Endothelial cell of umbilical vein (primary cell): ENCODE results near the gene PKP4. TPM values are rescaled to one million over a fixed set of nuclear protein-coding genes. Genes with fewer than 3 reads are reported as not detected.

Experiments
- BruUV-seq: library from RNA; stranded (reverse); fragments of 400-500 nt; replicated peaks from 2 replicates; lab custom pipeline; 2021; lab: Mats Ljungman, UMichigan
- CTCF ChIA-PET: fragments of 300-600, 350-600 bp; sonication (Branson Sonifier 250); formaldehyde crosslinking; loops from one replicate; lab custom pipeline; 2021; ENCODE audit warnings: antibody characterized with exemption, inconsistent platforms; lab: Charles Lee
- POLR2A ChIA-PET: fragments of 300-600, 350-600 bp; sonication (Branson Sonifier 250); formaldehyde crosslinking; loops from one replicate; lab custom pipeline; 2021; ENCODE audit warnings: antibody characterized with exemption, inconsistent platforms; lab: Charles Lee
- DNase-seq: peaks from one replicate; pipeline ENCODE4 v3.0.0-alpha.2; 2011; ENCODE audit warnings: low read depth, low spot score
- FAIRE-seq: peaks from 2 replicates; lab custom pipeline; 2011; peaks lifted over from hg19 to GRCh38; lab: Jason Lieb, UNC
- H2AFZ ChIP-seq: 2 replicates; pipeline ENCODE4 v1.6.0; 2012; ENCODE audit warnings: low read depth, low read length, control low read depth, inconsistent platforms
- H3K27ac ChIP-seq: 2 replicates; pipeline ENCODE4 v1.5.1; 2011; ENCODE audit warnings: low read depth, mild to moderate bottlenecking, control low read depth, low read length, moderate library complexity; ENCODE audit not compliant: insufficient read depth
- H3K27me3 ChIP-seq, 2 experiments: 2 replicates each; pipeline versions ENCODE4 v1.6.0 to v1.6.1; 2011; ENCODE audit warnings: low read length in 2 of 2, mixed read lengths in 1 of 2; ENCODE audit not compliant: control insufficient read depth in 2 of 2, insufficient read depth in 2 of 2
- H3K36me3 ChIP-seq, 2 experiments: 2 replicates in 1 of 2; 3 replicates in 1 of 2; pipeline ENCODE4 v1.5.1; 2011; ENCODE audit warnings: low read length in 2 of 2, mild to moderate bottlenecking in 1 of 2, moderate library complexity in 1 of 2; ENCODE audit not compliant: control insufficient read depth in 2 of 2, insufficient read depth in 2 of 2; ENCODE audit errors: extremely low read depth in 1 of 2
- H3K4me1 ChIP-seq: 3 replicates; pipeline ENCODE4 v1.5.1; 2011; ENCODE audit warnings: mild to moderate bottlenecking, low read length; ENCODE audit not compliant: control insufficient read depth, insufficient read depth; ENCODE audit errors: extremely low read depth
- H3K4me2 ChIP-seq: 2 replicates; pipeline ENCODE4 v1.6.1; 2011; ENCODE audit warnings: low read length, control low read depth, mixed read lengths; ENCODE audit not compliant: insufficient read depth
- H3K4me3 ChIP-seq, 3 experiments: fragments of 200-600 bp in 1 of 3; sonication (generic), shearing (Covaris generic) in 1 of 3; replicated peaks in 1 of 3; 2 replicates each; pipeline ENCODE4 v1.5.1; 2011 to 2016; ENCODE audit warnings: control low read depth in 3 of 3, low read length in 3 of 3, mild to moderate bottlenecking in 2 of 3, inconsistent platforms in 1 of 3, low read depth in 1 of 3, moderate library complexity in 1 of 3; ENCODE audit not compliant: insufficient read depth in 1 of 3
- H3K79me2 ChIP-seq: 2 replicates; pipeline ENCODE4 v1.6.0; 2012; ENCODE audit warnings: low read length, inconsistent platforms; ENCODE audit not compliant: control insufficient read depth, insufficient read depth
- H3K9ac ChIP-seq: replicated peaks from 2 replicates; pipeline ENCODE3; 2011; ENCODE audit warnings: low read length, control low read depth; ENCODE audit not compliant: insufficient read depth; ENCODE audit errors: extremely low read depth
- H3K9me1 ChIP-seq: replicated peaks from 3 replicates; pipeline ENCODE4 v1.6.0; 2011; ENCODE audit warnings: mild to moderate bottlenecking, low read length; ENCODE audit not compliant: control insufficient read depth, insufficient read depth; ENCODE audit errors: extremely low read depth
- H3K9me3 ChIP-seq: replicated peaks from 2 replicates; pipeline ENCODE4 v1.5.1; 2012; ENCODE audit warnings: low read length, inconsistent platforms; ENCODE audit not compliant: control insufficient read depth, insufficient read depth
- H4K20me1 ChIP-seq: replicated peaks from 2 replicates; pipeline ENCODE3; 2011; ENCODE audit warnings: mild to moderate bottlenecking, low read length; ENCODE audit not compliant: control insufficient read depth, insufficient read depth; ENCODE audit errors: extremely low read depth
- EZH2 ChIP-seq: IDR thresholded peaks from 2 replicates; pipeline ENCODE4 v1.6.1; 2012; ENCODE audit warnings: borderline replicate concordance, low read depth, mild to moderate bottlenecking, moderate library complexity, low read length, inconsistent platforms; ENCODE audit not compliant: severe bottlenecking
- FOS ChIP-seq: IDR thresholded peaks from 2 replicates; pipeline ENCODE4 v1.6.1; 2011; ENCODE audit warnings: mild to moderate bottlenecking, low read length, moderate library complexity, borderline replicate concordance; ENCODE audit not compliant: insufficient read depth
- GATA2 ChIP-seq: IDR thresholded peaks from 2 replicates; pipeline ENCODE4 v1.7.0; 2011; ENCODE audit warnings: low read depth, mild to moderate bottlenecking, moderate library complexity, mixed read lengths, low read length; ENCODE audit not compliant: insufficient read length, insufficient read depth
- JUN ChIP-seq: IDR thresholded peaks from 2 replicates; pipeline ENCODE4 v1.6.1; 2011; ENCODE audit warnings: borderline replicate concordance, low read depth; ENCODE audit not compliant: insufficient read length, insufficient read depth
- MYC ChIP-seq: IDR thresholded peaks from one replicate; pipeline ENCODE4 v1.6.1; 2011; ENCODE audit warnings: mild to moderate bottlenecking, low read depth, low read length
- POLR2A ChIP-seq: IDR thresholded peaks from 2 replicates; pipeline ENCODE4 v1.6.1; 2012; ENCODE audit warnings: low read depth, mild to moderate bottlenecking, control low read depth, low read length
- POLR2AphosphoS5 ChIP-seq: IDR thresholded peaks from 2 replicates; pipeline ENCODE4 v1.6.1; 2012; ENCODE audit warnings: low read depth, mild to moderate bottlenecking, control low read depth, low read length, moderate library complexity; ENCODE audit not compliant: insufficient read depth
- dilution Hi-C: fragments of 300-500 bp; cut with MboI; formaldehyde crosslinking; loops from one replicate; pipeline ENCODE4 v1.15.0; 2019; ENCODE audit warnings: low sequenced_read_pairs; ENCODE audit not compliant: extremely low pct_ligation_motif_present
- intact Hi-C: fragments of 100-400 bp; cut with micrococcal nuclease; formaldehyde crosslinking; loops from one replicate; pipeline ENCODE4 v1.10.0; 2022
- polyA plus RNA-seq, 4 experiments: library from polyadenylated mRNA; depleted of rRNA in 3 of 4; stranded (reverse) in 3 of 4; unstranded in 1 of 4; fragments of >200 nt; gene quantifications; 2 replicates each; pipeline versions ENCODE4 v1.2.1 to v1.2.3, GENCODE V29; 2011 to 2012; ENCODE audit warnings: missing spikeins in 1 of 4
- total RNA-seq: library from RNA; stranded (reverse); gene quantifications from 2 replicates; pipeline ENCODE4 v1.2.3, GENCODE V29; 2021
- TF ChIP-seq, protein P1 (sequence below): IDR thresholded peaks from 2 replicates; pipeline ENCODE4 v1.6.1; 2011; ENCODE audit not compliant: insufficient read depth, insufficient read length
- TF ChIP-seq, protein P2 (sequence below), 2 donors: IDR thresholded peaks; 1 replicate in 1 of 2; 2 replicates in 1 of 2; pipeline ENCODE4 v1.5.1; 2011; ENCODE audit warnings: low read length in 2 of 2, mild to moderate bottlenecking in 2 of 2, moderate library complexity in 2 of 2, control low read depth in 1 of 2, inconsistent platforms in 1 of 2, low read depth in 1 of 2; ENCODE audit not compliant: insufficient read depth in 1 of 2; ENCODE audit errors: extremely low read depth in 1 of 2

The PKP4 gene
- total and polyA plus RNA-seq, 2 donors (not counting 3 experiments of a cell fraction or from before 2014, with no cell fraction given), result 35.4 to 68.5 TPM

- Histone ChIP-seq H3K27me3 (no peaks in the 10 kb centered on the region), H3K4me3 (peak overlapping the region in 1 of 3 experiments; percentile 30), H3K4me1 (peaks cover 34% of the 10 kb centered on the region), H3K9me1 (no peaks in the 10 kb centered on the region), H3K27ac (peak overlapping the region; percentile 82), H3K9ac (peak overlapping the region; percentile 39), H3K9me3 (no peaks in the 10 kb centered on the region), H3K4me2 (peak overlapping the region; percentile 81), H4K20me1 (no peaks in the 10 kb centered on the region), H3K79me2 (no peaks in the 10 kb centered on the region), H2AFZ (peak overlapping the region; percentile 40), H3K36me3 (peaks cover 3 to 15% of the 10 kb centered on the region in 2 experiments)
- TF ChIP-seq, protein P1, sequence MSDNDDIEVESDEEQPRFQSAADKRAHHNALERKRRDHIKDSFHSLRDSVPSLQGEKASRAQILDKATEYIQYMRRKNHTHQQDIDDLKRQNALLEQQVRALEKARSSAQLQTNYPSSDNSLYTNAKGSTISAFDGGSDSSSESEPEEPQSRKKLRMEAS, result no peak
- TF ChIP-seq GATA2 (no peak), JUN (no peak), POLR2A (no peak), POLR2AphosphoS5 (no peak), FOS (no peak), MYC (no peak), EZH2 (no peak)
- TF ChIP-seq, protein P2, sequence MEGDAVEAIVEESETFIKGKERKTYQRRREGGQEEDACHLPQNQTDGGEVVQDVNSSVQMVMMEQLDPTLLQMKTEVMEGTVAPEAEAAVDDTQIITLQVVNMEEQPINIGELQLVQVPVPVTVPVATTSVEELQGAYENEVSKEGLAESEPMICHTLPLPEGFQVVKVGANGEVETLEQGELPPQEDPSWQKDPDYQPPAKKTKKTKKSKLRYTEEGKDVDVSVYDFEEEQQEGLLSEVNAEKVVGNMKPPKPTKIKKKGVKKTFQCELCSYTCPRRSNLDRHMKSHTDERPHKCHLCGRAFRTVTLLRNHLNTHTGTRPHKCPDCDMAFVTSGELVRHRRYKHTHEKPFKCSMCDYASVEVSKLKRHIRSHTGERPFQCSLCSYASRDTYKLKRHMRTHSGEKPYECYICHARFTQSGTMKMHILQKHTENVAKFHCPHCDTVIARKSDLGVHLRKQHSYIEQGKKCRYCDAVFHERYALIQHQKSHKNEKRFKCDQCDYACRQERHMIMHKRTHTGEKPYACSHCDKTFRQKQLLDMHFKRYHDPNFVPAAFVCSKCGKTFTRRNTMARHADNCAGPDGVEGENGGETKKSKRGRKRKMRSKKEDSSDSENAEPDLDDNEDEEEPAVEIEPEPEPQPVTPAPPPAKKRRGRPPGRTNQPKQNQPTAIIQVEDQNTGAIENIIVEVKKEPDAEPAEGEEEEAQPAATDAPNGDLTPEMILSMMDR (IDR thresholded peaks at IDR 0.05; ENCODE audit: extremely low read depth in 1 of 2, insufficient read depth in 1 of 2, low read depth in 1 of 2, low read length in 2 of 2), result no peak
- CTCF ChIA-PET, result interaction anchor here (0.9 to 3.1 kb wide), 15 partner anchors 11 to 642 kb away, joined by 3 to 15 read pairs (median 5); partner anchors contain the start of genes CCDC148 and PKP4
- no peak for FAIRE-seq
- POLR2A ChIA-PET, result interaction anchor here (1.2 to 1.7 kb wide), 2 partner anchors 49 to 66 kb away, joined by 4 read pairs; no protein-coding TSS in a partner anchor
- dilution Hi-C loops (no loop called here), intact Hi-C loops (loop anchor here (1.0 kb wide), 4 partner anchors 49 to 209 kb away; no protein-coding TSS in a partner anchor)
- no TSS peak for BruUV-seq
- no peak for DNase-seq
These were observed 210.2 kb downstream of the PKP4 start for GRCh38 chr2:158666969-158667368.
